Measurements from ENCODE around the gene METTL8. TPM values are rescaled to one million over a fixed set of nuclear protein-coding genes. Genes with fewer than 3 reads are reported as not detected.
A peak's percentile ranks its signal among the peaks of the same experiment; 100 is the strongest.

METTL8 gene
- total and polyA plus RNA-seq, 2 of the 13 experiments (the other 11 are each of a cell fraction or from before 2014, with no cell fraction given): 18.6 to 68.2 TPM

GRCh38 chr2:171416009-171416926 is 17.5 kb downstream of the METTL8 start (continued):
- TF ChIP-seq, protein P1, sequence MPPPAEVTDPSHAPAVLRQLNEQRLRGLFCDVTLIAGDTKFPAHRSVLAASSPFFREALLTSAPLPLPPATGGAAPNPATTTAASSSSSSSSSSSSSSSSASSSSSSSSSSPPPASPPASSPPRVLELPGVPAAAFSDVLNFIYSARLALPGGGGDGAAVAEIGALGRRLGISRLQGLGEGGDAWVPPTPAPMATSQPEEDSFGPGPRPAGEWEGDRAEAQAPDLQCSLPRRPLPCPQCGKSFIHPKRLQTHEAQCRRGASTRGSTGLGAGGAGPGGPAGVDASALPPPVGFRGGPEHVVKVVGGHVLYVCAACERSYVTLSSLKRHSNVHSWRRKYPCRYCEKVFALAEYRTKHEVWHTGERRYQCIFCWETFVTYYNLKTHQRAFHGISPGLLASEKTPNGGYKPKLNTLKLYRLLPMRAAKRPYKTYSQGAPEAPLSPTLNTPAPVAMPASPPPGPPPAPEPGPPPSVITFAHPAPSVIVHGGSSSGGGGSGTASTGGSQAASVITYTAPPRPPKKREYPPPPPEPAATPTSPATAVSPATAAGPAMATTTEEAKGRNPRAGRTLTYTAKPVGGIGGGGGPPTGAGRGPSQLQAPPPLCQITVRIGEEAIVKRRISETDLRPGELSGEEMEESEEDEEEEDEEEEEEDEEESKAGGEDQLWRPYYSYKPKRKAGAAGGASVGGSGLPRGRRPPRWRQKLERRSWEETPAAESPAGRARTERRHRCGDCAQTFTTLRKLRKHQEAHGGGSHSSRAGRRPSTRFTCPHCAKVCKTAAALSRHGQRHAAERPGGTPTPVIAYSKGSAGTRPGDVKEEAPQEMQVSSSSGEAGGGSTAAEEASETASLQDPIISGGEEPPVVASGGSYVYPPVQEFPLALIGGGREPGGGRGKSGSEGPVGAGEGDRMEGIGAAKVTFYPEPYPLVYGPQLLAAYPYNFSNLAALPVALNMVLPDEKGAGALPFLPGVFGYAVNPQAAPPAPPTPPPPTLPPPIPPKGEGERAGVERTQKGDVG (CRISPR knock-in tag; IDR thresholded peaks at IDR 0.05; ENCODE audit: borderline replicate concordance): no peak
- TF ChIP-seq, protein P2, sequence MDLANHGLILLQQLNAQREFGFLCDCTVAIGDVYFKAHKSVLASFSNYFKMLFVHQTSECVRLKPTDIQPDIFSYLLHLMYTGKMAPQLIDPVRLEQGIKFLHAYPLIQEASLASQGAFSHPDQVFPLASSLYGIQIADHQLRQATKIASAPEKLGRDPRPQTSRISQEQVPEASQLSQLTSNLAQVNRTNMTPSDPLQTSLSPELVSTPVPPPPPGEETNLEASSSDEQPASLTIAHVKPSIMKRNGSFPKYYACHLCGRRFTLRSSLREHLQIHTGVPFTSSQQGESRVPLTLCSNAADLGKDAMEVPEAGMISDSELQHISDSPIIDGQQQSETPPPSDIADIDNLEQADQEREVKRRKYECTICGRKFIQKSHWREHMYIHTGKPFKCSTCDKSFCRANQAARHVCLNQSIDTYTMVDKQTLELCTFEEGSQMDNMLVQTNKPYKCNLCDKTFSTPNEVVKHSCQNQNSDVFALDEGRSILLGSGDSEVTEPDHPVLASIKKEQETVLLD (CRISPR knock-in tag; IDR thresholded peaks at IDR 0.05; ENCODE audit: low read depth): no peak
- TF ChIP-seq SMAD9 (CRISPR knock-in tag; IDR thresholded peaks at IDR 0.05) (no peak), STAG1 (CRISPR knock-in tag; IDR thresholded peaks at IDR 0.05) (peak; percentile 97), ZNF644 (CRISPR knock-in tag; IDR thresholded peaks at IDR 0.05; ENCODE audit: low read depth) (0 out of 2 replicates have a peak, but pooled peaks have one; percentile 17), ZNF567 (CRISPR knock-in tag; IDR thresholded peaks at IDR 0.05; ENCODE audit: borderline replicate concordance) (no peak), GATAD1 (CRISPR knock-in tag; IDR thresholded peaks at IDR 0.05) (peak; percentile 36; the same call in 1 of the 2 replicates), JUNB (CRISPR knock-in tag; IDR thresholded peaks at IDR 0.05; ENCODE audit: borderline replicate concordance) (no peak), MEIS2 (CRISPR knock-in tag; IDR thresholded peaks at IDR 0.05) (no peak), MXD4 (CRISPR knock-in tag; IDR thresholded peaks at IDR 0.05) (peak; percentile 75; the same call in 1 of the 2 replicates), ZNF432 (CRISPR knock-in tag; IDR thresholded peaks at IDR 0.05; ENCODE audit: borderline replicate concordance) (no peak), ELK4 (CRISPR knock-in tag; IDR thresholded peaks at IDR 0.05; ENCODE audit: borderline replicate concordance) (no peak), STAT5B (CRISPR knock-in tag; IDR thresholded peaks at IDR 0.05) (no peak), ZBTB43 (CRISPR knock-in tag; conservative IDR thresholded peaks at IDR 0.05) (no peak), PAWR (CRISPR knock-in tag; IDR thresholded peaks at IDR 0.05; ENCODE audit: borderline replicate concordance) (no peak), SP1 (IDR thresholded peaks at IDR 0.05) (no peak), SP1 (CRISPR knock-in tag; IDR thresholded peaks at IDR 0.05) (no peak), RNF2 (conservative IDR thresholded peaks at IDR 0.05; ENCODE audit: low read depth) (no peak)
- TF ChIP-seq, protein P3, sequence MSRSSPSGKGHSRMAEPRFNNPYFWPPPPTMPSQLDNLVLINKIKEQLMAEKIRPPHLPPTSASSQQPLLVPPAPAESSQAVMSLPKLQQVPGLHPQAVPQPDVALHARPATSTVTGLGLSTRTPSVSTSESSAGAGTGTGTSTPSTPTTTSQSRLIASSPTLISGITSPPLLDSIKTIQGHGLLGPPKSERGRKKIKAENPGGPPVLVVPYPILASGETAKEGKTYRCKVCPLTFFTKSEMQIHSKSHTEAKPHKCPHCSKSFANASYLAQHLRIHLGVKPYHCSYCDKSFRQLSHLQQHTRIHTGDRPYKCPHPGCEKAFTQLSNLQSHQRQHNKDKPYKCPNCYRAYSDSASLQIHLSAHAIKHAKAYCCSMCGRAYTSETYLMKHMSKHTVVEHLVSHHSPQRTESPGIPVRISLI (CRISPR knock-in tag; IDR thresholded peaks at IDR 0.05; ENCODE audit: borderline replicate concordance): no peak
- TF ChIP-seq, protein P4, sequence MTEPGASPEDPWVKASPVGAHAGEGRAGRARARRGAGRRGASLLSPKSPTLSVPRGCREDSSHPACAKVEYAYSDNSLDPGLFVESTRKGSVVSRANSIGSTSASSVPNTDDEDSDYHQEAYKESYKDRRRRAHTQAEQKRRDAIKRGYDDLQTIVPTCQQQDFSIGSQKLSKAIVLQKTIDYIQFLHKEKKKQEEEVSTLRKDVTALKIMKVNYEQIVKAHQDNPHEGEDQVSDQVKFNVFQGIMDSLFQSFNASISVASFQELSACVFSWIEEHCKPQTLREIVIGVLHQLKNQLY (CRISPR knock-in tag; IDR thresholded peaks at IDR 0.05): no peak

All from HepG2 (cell line).